ENCODE results near the gene PLEKHA5.

PLEKHA5 gene

DNA sequence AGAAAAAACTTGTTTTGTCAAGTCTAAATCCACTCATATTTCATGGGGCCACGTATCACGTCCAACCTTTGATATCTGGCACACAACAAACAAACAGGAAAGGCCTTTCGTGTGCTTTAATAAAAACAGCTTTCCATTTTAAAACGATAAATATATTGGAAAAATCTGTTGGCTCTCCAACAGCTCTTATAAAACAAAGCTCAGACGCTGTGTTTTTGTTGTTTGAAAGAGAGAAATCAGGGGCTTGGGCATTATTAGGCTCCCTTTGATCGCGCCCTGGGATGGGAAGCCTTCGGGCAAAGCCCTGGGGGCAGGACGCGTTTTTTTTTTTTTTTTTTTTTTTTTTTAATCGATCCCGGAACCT, 429 bp upstream of the PLEKHA5 start:
- no peak overlapping the region for H2AFZ ChIP-seq (ENCODE audit: low read length)
- TF ChIP-seq, protein P1, sequence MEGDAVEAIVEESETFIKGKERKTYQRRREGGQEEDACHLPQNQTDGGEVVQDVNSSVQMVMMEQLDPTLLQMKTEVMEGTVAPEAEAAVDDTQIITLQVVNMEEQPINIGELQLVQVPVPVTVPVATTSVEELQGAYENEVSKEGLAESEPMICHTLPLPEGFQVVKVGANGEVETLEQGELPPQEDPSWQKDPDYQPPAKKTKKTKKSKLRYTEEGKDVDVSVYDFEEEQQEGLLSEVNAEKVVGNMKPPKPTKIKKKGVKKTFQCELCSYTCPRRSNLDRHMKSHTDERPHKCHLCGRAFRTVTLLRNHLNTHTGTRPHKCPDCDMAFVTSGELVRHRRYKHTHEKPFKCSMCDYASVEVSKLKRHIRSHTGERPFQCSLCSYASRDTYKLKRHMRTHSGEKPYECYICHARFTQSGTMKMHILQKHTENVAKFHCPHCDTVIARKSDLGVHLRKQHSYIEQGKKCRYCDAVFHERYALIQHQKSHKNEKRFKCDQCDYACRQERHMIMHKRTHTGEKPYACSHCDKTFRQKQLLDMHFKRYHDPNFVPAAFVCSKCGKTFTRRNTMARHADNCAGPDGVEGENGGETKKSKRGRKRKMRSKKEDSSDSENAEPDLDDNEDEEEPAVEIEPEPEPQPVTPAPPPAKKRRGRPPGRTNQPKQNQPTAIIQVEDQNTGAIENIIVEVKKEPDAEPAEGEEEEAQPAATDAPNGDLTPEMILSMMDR (IDR thresholded peaks at IDR 0.05; ENCODE audit: low read length) = no peak
- TF ChIP-seq EZH2 (IDR thresholded peaks at IDR 0.05; ENCODE audit: borderline replicate concordance, low read length) = no peak
- no peaks in the 10 kb centered on the region for H4K20me1 ChIP-seq (ENCODE audit: insufficient read depth, low read length)
- no peaks in the 10 kb centered on the region for H3K27me3 ChIP-seq (ENCODE audit: insufficient read depth, low read length)
- no peaks in the 10 kb centered on the region for H3K36me3 ChIP-seq (ENCODE audit: insufficient read depth, low read length)
- H3K79me2 ChIP-seq (ENCODE audit: insufficient read depth, low read length) = no peaks in the 10 kb centered on the region
- peak overlapping the region; percentile 57 for H3K4me2 ChIP-seq (ENCODE audit: low read length)
- no peaks in the 10 kb centered on the region; the same call in 1 of the 2 replicates for H3K9me2 ChIP-seq (ENCODE audit: low read depth, low read length)
- H3K9me3 ChIP-seq (ENCODE audit: low read length) = peaks cover 3% of the 10 kb centered on the region; the same call in 1 of the 2 replicates
- H3F3A ChIP-seq (ENCODE audit: insufficient read depth, low read length) = no peaks in the 10 kb centered on the region
- no peak overlapping the region for H3K9ac ChIP-seq (ENCODE audit: low read length)
- H3K4me1 ChIP-seq (ENCODE audit: insufficient read depth, low read length, severe bottlenecking) = peaks cover 8% of the 10 kb centered on the region
- H3K27ac ChIP-seq (ENCODE audit: low read depth, low read length, poor library complexity, severe bottlenecking) = no peak overlapping the region
- H3K4me3 ChIP-seq (ENCODE audit: low read depth, low read length, poor library complexity, severe bottlenecking) = peak overlapping the region; percentile 49

- peak overlapping the region; percentile 69 for H3K4me3 ChIP-seq (ENCODE audit: low read depth, low read length, poor library complexity, severe bottlenecking)
Observed at GRCh38 chr12:19130224-19131024, 891 bp downstream of the PLEKHA5 start.

GRCh38 chr12:19131025-19131444, 1.5 kb downstream of the PLEKHA5 start:
- peaks cover 3% of the 10 kb centered on the region; the same call in 1 of the 2 replicates for H3K9me3 ChIP-seq (ENCODE audit: low read length)
- no peak overlapping the region for H3K27ac ChIP-seq (ENCODE audit: low read depth, low read length, poor library complexity, severe bottlenecking)
- no peaks in the 10 kb centered on the region for H3K36me3 ChIP-seq (ENCODE audit: insufficient read depth, low read length)
- H3K9ac ChIP-seq (ENCODE audit: low read length) = no peak overlapping the region; the same call in 1 of the 2 replicates
- H3K9me2 ChIP-seq (ENCODE audit: low read depth, low read length) = no peaks in the 10 kb centered on the region; the same call in 1 of the 2 replicates
- H3K4me3 ChIP-seq (ENCODE audit: low read depth, low read length, poor library complexity, severe bottlenecking) = peak overlapping the region; percentile 69
- no peaks in the 10 kb centered on the region for H3F3A ChIP-seq (ENCODE audit: insufficient read depth, low read length)
- H2AFZ ChIP-seq (ENCODE audit: low read length) = no peak overlapping the region
- TF ChIP-seq EZH2 (IDR thresholded peaks at IDR 0.05; ENCODE audit: borderline replicate concordance, low read length) = no peak
- TF ChIP-seq, protein P1 (IDR thresholded peaks at IDR 0.05; ENCODE audit: low read length) = no peak
- peak overlapping the region; percentile 68 for H3K4me2 ChIP-seq (ENCODE audit: low read length)
- H3K27me3 ChIP-seq (ENCODE audit: insufficient read depth, low read length) = no peaks in the 10 kb centered on the region
- no peaks in the 10 kb centered on the region for H4K20me1 ChIP-seq (ENCODE audit: insufficient read depth, low read length)
- H3K79me2 ChIP-seq (ENCODE audit: insufficient read depth, low read length) = no peaks in the 10 kb centered on the region
- H3K4me1 ChIP-seq (ENCODE audit: insufficient read depth, low read length, severe bottlenecking) = peaks cover 8% of the 10 kb centered on the region

More at GRCh38 chr12:19130224-19131024, 891 bp downstream of the PLEKHA5 start:
- Histone ChIP-seq H3K9me3 (ENCODE audit: low read length) (peaks cover 3% of the 10 kb centered on the region; the same call in 1 of the 2 replicates), H3K4me1 (ENCODE audit: insufficient read depth, low read length, severe bottlenecking) (peaks cover 8% of the 10 kb centered on the region), H2AFZ (ENCODE audit: low read length) (no peak overlapping the region; the same call in 1 of the 2 replicates), H3F3A (ENCODE audit: insufficient read depth, low read length) (no peaks in the 10 kb centered on the region), H4K20me1 (ENCODE audit: insufficient read depth, low read length) (no peaks in the 10 kb centered on the region), H3K4me2 (ENCODE audit: low read length) (peak overlapping the region; percentile 68), H3K9ac (ENCODE audit: low read length) (peak overlapping the region; percentile 24; the same call in 1 of the 2 replicates), H3K36me3 (ENCODE audit: insufficient read depth, low read length) (no peaks in the 10 kb centered on the region), H3K9me2 (ENCODE audit: low read depth, low read length) (no peaks in the 10 kb centered on the region; the same call in 1 of the 2 replicates), H3K27me3 (ENCODE audit: insufficient read depth, low read length) (no peaks in the 10 kb centered on the region), H3K79me2 (ENCODE audit: insufficient read depth, low read length) (no peaks in the 10 kb centered on the region), H3K27ac (ENCODE audit: low read depth, low read length, poor library complexity, severe bottlenecking) (no peak overlapping the region)
- TF ChIP-seq EZH2 (IDR thresholded peaks at IDR 0.05; ENCODE audit: borderline replicate concordance, low read length) = no peak
- TF ChIP-seq, protein P1 (IDR thresholded peaks at IDR 0.05; ENCODE audit: low read length) = no peak

Measured in OCI-LY1 (cell line).